GM12873 (cell line): ENCODE data around the gene ZBTB7A.

Source experiments
- CTCF ChIP-seq: IDR thresholded peaks from 2 replicates; pipeline ENCODE4 v1.5.1; 2012; ENCODE audit warnings: low read depth, mild to moderate bottlenecking, moderate library complexity, low read length, control low read depth; ENCODE audit not compliant: insufficient read depth; ENCODE audit errors: missing control alignments

Gene ZBTB7A

GRCh38 chr19:4030552-4030951 is 36.1 kb downstream of the ZBTB7A start:
- no peak for TF ChIP-seq CTCF

- no peak for TF ChIP-seq CTCF
Measured at GRCh38 chr19:4029247-4029614, 37.5 kb downstream of the ZBTB7A start.

- TF ChIP-seq CTCF: no peak
Measured at GRCh38 chr19:4028334-4029246, 38.1 kb downstream of the ZBTB7A start.

DNA sequence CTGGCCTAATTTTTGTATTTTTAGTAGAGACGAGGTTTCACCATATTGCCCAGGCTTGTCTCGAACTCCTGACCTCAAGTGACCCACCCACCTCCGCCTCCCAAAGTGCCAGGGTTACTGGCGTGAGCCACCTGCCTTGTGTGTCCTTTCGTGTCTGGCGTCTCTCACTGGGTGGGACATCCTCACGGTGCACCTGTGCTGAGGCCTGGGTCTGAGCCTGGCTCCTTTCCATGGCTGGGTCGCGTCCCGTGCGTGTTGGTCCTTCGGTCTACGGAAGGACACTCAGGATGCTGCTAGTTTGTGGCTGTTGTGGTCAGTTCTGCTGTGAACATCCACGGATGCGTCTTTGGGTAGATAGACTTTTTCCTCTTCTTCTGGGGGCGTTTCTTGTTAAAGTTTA is 39.6 kb downstream of the ZBTB7A start:
- no peak for TF ChIP-seq CTCF

DNA sequence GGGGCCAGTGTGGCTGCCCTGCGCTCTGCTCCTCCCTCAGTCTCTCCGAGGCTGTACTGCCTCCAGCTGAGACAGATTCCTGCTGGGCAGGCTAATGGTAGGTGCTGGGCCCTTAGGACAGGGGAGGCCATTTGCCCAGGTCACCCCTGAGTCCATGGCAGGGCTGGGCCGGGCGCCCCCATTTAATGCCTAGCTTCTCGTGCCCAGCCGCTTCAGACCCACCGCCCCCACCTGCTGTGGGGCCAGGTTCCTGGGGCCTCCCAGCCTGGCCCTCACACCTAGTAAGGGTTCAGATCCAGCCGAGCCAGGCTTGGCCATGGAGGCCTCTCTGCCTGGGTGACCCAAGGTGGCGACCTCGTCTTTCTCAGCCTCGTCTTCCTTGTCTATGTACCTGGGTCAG is 41.4 kb downstream of the ZBTB7A start:
- TF ChIP-seq CTCF: no peak

DNA sequence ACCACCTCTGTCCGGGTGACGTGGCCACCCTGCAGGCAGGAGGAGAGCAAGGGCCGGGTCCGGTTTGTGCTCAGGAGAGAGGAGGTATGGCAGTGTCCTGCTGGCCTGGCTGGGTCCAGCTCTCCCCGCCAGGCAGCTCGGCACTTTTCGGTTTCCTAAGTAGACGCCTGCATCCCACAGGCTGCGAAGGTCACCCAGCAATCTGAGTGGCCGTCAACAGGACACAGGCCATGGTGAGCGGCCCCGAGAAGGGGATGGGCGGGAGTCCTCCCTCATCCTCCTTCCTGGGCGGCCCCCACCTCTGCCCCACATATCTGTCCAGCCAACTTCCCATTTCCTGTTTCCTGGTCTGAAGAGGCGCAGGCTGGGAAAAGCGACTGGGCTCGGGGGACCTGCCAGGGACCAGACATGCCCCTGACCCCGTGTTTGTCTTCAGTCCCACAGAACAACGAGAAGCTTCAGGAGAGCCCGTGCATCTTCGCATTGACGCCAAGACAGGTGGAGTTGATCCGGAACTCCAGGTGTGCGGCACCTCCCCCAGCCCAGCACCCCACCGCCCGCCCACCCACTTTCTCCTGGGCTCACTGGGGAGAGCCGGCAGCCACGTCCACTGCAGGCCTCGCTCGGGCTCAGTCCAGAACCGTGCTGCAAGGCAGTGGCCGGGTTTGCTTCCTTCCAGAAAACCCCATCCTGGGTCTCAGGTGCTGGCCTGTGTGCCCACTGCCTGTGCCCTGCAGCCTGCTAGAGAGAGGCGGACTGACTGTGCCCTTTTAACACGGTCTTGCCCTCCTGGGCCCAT is 42.9 kb downstream of the ZBTB7A start:
- no peak for TF ChIP-seq CTCF

GRCh38 chr19:4019578-4019977 is 47.1 kb downstream of the ZBTB7A start:
- TF ChIP-seq CTCF: no peak
